Mucosa of descending colon (tissue), 3 donors: Measurements from ENCODE around the gene SLC25A45. TPM values are rescaled to one million over a fixed set of nuclear protein-coding genes. Genes with fewer than 3 reads are reported as not detected.

Experiments used
- ATAC-seq: fragments of 200-7000 bp; cut with Tn5 transposase; one replicate; pipeline ENCODE4 v1.9.1; 2020; ENCODE audit warnings: mild to moderate bottlenecking, moderate library complexity
- DNase-seq, 3 donors: peaks; one replicate each; pipeline ENCODE4 v3.0.0-alpha.2; 2020
- H3K36me3 ChIP-seq: fragments of 200-600 bp; one replicate; pipeline ENCODE4 v1.8.0; 2021; ENCODE audit warnings: low read depth, mild to moderate bottlenecking
- H3K4me1 ChIP-seq: fragments of 200-600 bp; one replicate; pipeline ENCODE4 v1.8.0; 2021; ENCODE audit warnings: low read depth, mild to moderate bottlenecking
- H3K4me3 ChIP-seq: fragments of 200-600 bp; one replicate; pipeline ENCODE4 v1.8.0; 2021; ENCODE audit warnings: mild to moderate bottlenecking
- H3K9me3 ChIP-seq: fragments of 200-600 bp; one replicate; pipeline ENCODE4 v1.8.0; 2021; ENCODE audit warnings: mild to moderate bottlenecking
- CTCF ChIP-seq: fragments of 200-600 bp; IDR thresholded peaks from one replicate; pipeline ENCODE4 v1.8.0; 2022; ENCODE audit warnings: antibody characterized with exemption, mild to moderate bottlenecking
- intact Hi-C, 2 donors: fragments of 100-400 bp; cut with DNase I in 1 of 2; cut with micrococcal nuclease in 1 of 2; formaldehyde crosslinking; loops; one replicate each; pipeline versions ENCODE4 v1.11.0 to v1.11.1; 2022; cut with DNase I, micrococcal nuclease
- long read RNA-seq, 2 donors: library from polyadenylated mRNA; unstranded; transcript quantifications; one replicate each; pipeline ENCODE4 v2.0.0, GENCODE V29; 2019 to 2021
- total RNA-seq, 3 donors: library from RNA; stranded (reverse); fragmentation: NEBNext Ultra II Directional in 2 of 3; extraction: Animal tissue kit (Norgen Biotek cat#: 25700) in 2 of 3; gene quantifications; one replicate each; pipeline versions ENCODE4 v1.2.1 to v1.2.4, GENCODE V29; 2021 to 2023
- donor health status: DM: no; HTN: no; CAD: no; lungs with moderate emphysema.
- donor health status: DM: no; HTN: no; CAD: no.
- donor health status: DM: no; HTN: yes; CAD: no.

Gene SLC25A45
- 10 to 100 TPM in 2 of 3 donors, 1 to 10 TPM in 1; 8.0 to 10.5 (median 10.1) TPM for total RNA-seq
- long read RNA-seq, donor 1, partial matches to known transcripts: 0 of 6 reads
- long read RNA-seq, donor 1, other reads (novel, unspliced or antisense): 6 of 6 reads
- long read RNA-seq, donor 2, partial matches to known transcripts: 0 of 5 reads
- long read RNA-seq, donor 2, other reads (novel, unspliced or antisense): 5 of 5 reads

- Histone ChIP-seq H3K9me3 (no peaks in the 10 kb centered on the region), H3K36me3 (no peaks in the 10 kb centered on the region), H3K4me1 (peaks cover 50% of the 10 kb centered on the region), H3K4me3 (no peak within 1 kb of the TSS)
- intact Hi-C loops: no loop called here
- ATAC-seq (peak; percentile 87), DNase-seq (peak; percentile 91 to 95 (median 93))
- TF ChIP-seq CTCF: peak; percentile 73
These were observed at the start of gene SLC25A45 for GRCh38 chr11:65382033-65382803. SLC25A45 (minus strand) TSS chr11:65382646; CDS start chr11:65381951, 695 bp downstream.

GRCh38 chr11:65431451-65432099 lies 49.1 kb upstream of the SLC25A45 start:
- H3K4me1 ChIP-seq: peaks cover 30% of the 10 kb centered on the region
- no peak for TF ChIP-seq CTCF
- no peaks in the 10 kb centered on the region for H3K36me3 ChIP-seq

GRCh38 chr11:65430406-65431217 lies 48.2 kb upstream of the SLC25A45 start:
- no peaks in the 10 kb centered on the region for H3K9me3 ChIP-seq
- ATAC-seq (peak; percentile 5), DNase-seq (no peak)
- intact Hi-C loops: no loop called here
- no peak overlapping the region for H3K4me3 ChIP-seq
- peaks cover 33% of the 10 kb centered on the region for H3K4me1 ChIP-seq
- no peaks in the 10 kb centered on the region for H3K36me3 ChIP-seq
- no peak for TF ChIP-seq CTCF

More at GRCh38 chr11:65431451-65432099, 49.1 kb upstream of the SLC25A45 start:
- H3K4me3 ChIP-seq: no peak overlapping the region
- no peaks in the 10 kb centered on the region for H3K9me3 ChIP-seq
- intact Hi-C loops: no loop called here
- ATAC-seq (no peak), DNase-seq (no peak)

GRCh38 chr11:65429724-65430405 lies 47.4 kb upstream of the SLC25A45 start:
- Histone ChIP-seq H3K9me3 (no peaks in the 10 kb centered on the region), H3K4me1 (peaks cover 33% of the 10 kb centered on the region), H3K36me3 (no peaks in the 10 kb centered on the region), H3K4me3 (no peak overlapping the region)
- ATAC-seq (peak; percentile 19), DNase-seq (peak; percentile 67 to 88 (median 79))
- TF ChIP-seq CTCF: no peak
- intact Hi-C loops: loop anchor here in 1 of 2 donors (5.0 kb wide), 1 partner anchor 72 kb away; no protein-coding TSS in a partner anchor
